ENCODE results near the gene PNLIPRP3.

GRCh38 chr10:116524736-116525135 is 97.1 kb downstream of the PNLIPRP3 start:
- TF ChIP-seq CTCF (IDR thresholded peaks at IDR 0.05; ENCODE audit: low read length) (no peak), EZH2 (IDR thresholded peaks at IDR 0.05; ENCODE audit: borderline replicate concordance, low read length) (no peak)
